KMS-11 (cell line): ENCODE results near the gene EPHB2.
A peak's percentile ranks its signal among the peaks of the same experiment; 100 is the strongest.

Source experiments
- H2AFZ ChIP-seq: fragments of 200-600 bp; sonication (generic); 2 replicates; pipeline ENCODE4 v1.6.1; 2016; ENCODE audit warnings: antibody characterized with exemption, mixed run types, low read depth
- H3K27ac ChIP-seq: fragments of 200-600 bp; sonication (generic); 2 replicates; pipeline ENCODE4 v1.6.1; 2016; ENCODE audit warnings: mild to moderate bottlenecking, mixed run types
- H3K27me3 ChIP-seq: fragments of 200-600 bp; sonication (generic); 2 replicates; pipeline ENCODE4 v1.6.1; 2017; ENCODE audit warnings: mild to moderate bottlenecking, low read depth, mixed run types, moderate library complexity; ENCODE audit not compliant: insufficient read depth
- H3K36me3 ChIP-seq: fragments of 200-600 bp; sonication (generic); 2 replicates; pipeline ENCODE4 v1.6.1; 2017; ENCODE audit warnings: mild to moderate bottlenecking, mixed run types; ENCODE audit not compliant: insufficient read depth
- H3K4me1 ChIP-seq: fragments of 200-600 bp; sonication (generic); 2 replicates; pipeline ENCODE4 v1.6.1; 2016; ENCODE audit warnings: mild to moderate bottlenecking, low read depth, mixed run types; ENCODE audit not compliant: poor library complexity, severe bottlenecking
- H3K4me2 ChIP-seq: fragments of 200-600 bp; sonication (generic); 2 replicates; pipeline ENCODE4 v1.7.0; 2016; ENCODE audit warnings: mild to moderate bottlenecking, mixed run types
- H3K4me3 ChIP-seq: fragments of 200-600 bp; sonication (generic); IDR thresholded peaks from 2 replicates; pipeline ENCODE4 v1.6.1; 2017; ENCODE audit warnings: low read depth, low read length, mixed read lengths; ENCODE audit not compliant: insufficient read depth
- H3K79me2 ChIP-seq: fragments of 200-600 bp; sonication (generic); 2 replicates; pipeline ENCODE4 v1.6.1; 2016; ENCODE audit warnings: low read depth, mixed run types; ENCODE audit not compliant: insufficient read depth
- H3K9ac ChIP-seq: fragments of 200-600 bp; sonication (generic); 2 replicates; pipeline ENCODE4 v1.6.1; 2016; ENCODE audit warnings: mild to moderate bottlenecking, mixed run types
- H4K20me1 ChIP-seq: fragments of 200-600 bp; sonication (generic); 2 replicates; pipeline ENCODE4 v1.6.1; 2016; ENCODE audit warnings: mild to moderate bottlenecking, mixed run types; ENCODE audit not compliant: insufficient read depth
- TF ChIP-seq, protein P1 (sequence below): fragments of 200-600 bp; sonication (generic); conservative IDR thresholded peaks from 2 replicates; pipeline ENCODE4 v1.6.1; 2017; ENCODE audit warnings: low read depth, mild to moderate bottlenecking, antibody characterized with exemption, low read length, moderate library complexity, mixed read lengths

The EPHB2 gene

GRCh38 chr1:22710701-22711049 is at the start of gene EPHB2:
EPHB2 (plus strand) TSS chr1:22710839; CDS start chr1:22710983, 144 bp downstream.
- peaks cover 77% of the 10 kb centered on the region for H3K27me3 ChIP-seq
- no peak within 1 kb of the TSS for H3K27ac ChIP-seq
- H2AFZ ChIP-seq: peak within 1 kb of the TSS; percentile 11; the same call in 1 of the 2 replicates
- no peak within 1 kb of the TSS for H3K9ac ChIP-seq
- no peaks in the 10 kb centered on the region for H3K79me2 ChIP-seq
- no peaks in the 10 kb centered on the region for H4K20me1 ChIP-seq
- peak within 1 kb of the TSS; percentile 58 for H3K4me2 ChIP-seq
- peaks cover 16% of the 10 kb centered on the region for H3K4me1 ChIP-seq
- no peaks in the 10 kb centered on the region for H3K36me3 ChIP-seq
- TF ChIP-seq, protein P1, sequence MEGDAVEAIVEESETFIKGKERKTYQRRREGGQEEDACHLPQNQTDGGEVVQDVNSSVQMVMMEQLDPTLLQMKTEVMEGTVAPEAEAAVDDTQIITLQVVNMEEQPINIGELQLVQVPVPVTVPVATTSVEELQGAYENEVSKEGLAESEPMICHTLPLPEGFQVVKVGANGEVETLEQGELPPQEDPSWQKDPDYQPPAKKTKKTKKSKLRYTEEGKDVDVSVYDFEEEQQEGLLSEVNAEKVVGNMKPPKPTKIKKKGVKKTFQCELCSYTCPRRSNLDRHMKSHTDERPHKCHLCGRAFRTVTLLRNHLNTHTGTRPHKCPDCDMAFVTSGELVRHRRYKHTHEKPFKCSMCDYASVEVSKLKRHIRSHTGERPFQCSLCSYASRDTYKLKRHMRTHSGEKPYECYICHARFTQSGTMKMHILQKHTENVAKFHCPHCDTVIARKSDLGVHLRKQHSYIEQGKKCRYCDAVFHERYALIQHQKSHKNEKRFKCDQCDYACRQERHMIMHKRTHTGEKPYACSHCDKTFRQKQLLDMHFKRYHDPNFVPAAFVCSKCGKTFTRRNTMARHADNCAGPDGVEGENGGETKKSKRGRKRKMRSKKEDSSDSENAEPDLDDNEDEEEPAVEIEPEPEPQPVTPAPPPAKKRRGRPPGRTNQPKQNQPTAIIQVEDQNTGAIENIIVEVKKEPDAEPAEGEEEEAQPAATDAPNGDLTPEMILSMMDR: no peak
- H3K4me3 ChIP-seq: no peak within 1 kb of the TSS

DNA sequence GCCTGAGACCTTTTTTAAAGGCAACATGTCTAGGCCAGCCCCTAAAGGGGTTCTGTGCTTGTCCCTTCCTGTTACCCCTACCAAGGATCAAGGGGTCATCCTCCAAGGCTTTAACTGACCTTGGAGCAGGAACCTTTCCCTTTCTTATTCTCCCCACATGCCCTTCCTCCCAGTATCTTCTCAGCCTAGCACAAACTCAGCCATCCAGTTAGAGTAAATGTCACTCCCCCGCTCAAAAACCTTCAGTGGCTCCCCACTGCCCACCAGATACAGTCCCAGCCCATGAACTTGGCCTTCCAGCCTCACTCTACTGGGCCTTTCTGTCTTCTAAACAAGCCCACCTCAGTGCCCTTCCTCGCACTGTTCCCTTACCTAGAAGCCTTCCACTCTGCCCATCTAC is 48.8 kb upstream of the EPHB2 start:
- no peaks in the 10 kb centered on the region for H3K4me1 ChIP-seq

DNA sequence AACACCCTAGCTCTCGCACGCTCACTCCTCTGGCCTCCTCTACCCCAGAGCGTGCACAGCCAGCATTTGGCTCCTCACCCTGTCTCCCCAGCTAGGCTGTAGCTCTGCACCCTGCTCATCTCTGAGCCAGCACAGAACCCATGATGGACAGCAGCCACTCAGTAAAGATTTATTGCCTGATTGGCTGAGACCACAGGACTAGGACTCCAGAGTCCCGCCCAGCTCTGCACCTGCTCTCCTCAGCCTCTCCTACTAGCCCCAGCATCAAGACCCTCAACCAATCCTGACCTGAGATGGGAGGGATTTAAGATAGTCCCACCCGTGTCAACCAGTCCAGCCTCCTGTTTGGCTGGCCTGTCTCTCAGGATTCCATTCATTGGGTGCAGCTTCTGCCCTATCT is 48.3 kb upstream of the EPHB2 start:
- no peak overlapping the region for H3K4me3 ChIP-seq
- no peaks in the 10 kb centered on the region for H3K4me1 ChIP-seq
- TF ChIP-seq, protein P1: no peak
- H3K4me2 ChIP-seq: no peak overlapping the region
- no peaks in the 10 kb centered on the region for H4K20me1 ChIP-seq
- H3K27me3 ChIP-seq: peaks cover 74% of the 10 kb centered on the region
- H3K79me2 ChIP-seq: no peaks in the 10 kb centered on the region
- H2AFZ ChIP-seq: no peak overlapping the region
- H3K27ac ChIP-seq: no peak overlapping the region
- H3K9ac ChIP-seq: no peak overlapping the region
- no peaks in the 10 kb centered on the region for H3K36me3 ChIP-seq

More for the DNA sequence above, 48.8 kb upstream of the EPHB2 start:
- H3K79me2 ChIP-seq: no peaks in the 10 kb centered on the region
- no peak overlapping the region for H3K4me3 ChIP-seq
- TF ChIP-seq, protein P1: no peak
- H3K4me2 ChIP-seq: no peak overlapping the region
- H3K27me3 ChIP-seq: peaks cover 74% of the 10 kb centered on the region
- no peak overlapping the region for H3K9ac ChIP-seq
- no peaks in the 10 kb centered on the region for H3K36me3 ChIP-seq
- no peak overlapping the region for H2AFZ ChIP-seq
- no peaks in the 10 kb centered on the region for H4K20me1 ChIP-seq
- no peak overlapping the region for H3K27ac ChIP-seq

DNA sequence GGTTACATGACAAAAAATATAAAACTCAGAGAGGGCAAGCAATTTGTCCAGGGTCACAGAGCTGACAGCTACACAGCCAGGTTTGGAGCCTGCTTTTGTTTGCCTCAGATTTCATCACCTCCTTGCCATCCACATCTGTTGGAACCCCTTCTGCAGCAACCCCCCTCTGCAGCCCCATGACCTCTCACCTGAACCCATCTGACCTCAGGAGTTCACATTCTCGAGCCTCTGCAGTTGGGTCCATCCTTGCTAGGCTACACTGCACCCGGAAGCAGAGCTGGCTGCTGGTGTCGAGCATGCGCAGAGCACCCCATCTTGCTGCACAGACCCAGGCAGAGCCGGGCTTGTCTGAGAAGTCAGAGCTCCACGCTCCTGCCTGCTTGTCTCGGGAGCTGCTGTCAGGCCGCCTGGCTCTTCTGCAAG is 47.6 kb upstream of the EPHB2 start:
- H3K4me2 ChIP-seq: no peak overlapping the region
- no peaks in the 10 kb centered on the region for H3K4me1 ChIP-seq
- H2AFZ ChIP-seq: no peak overlapping the region
- no peak overlapping the region for H3K9ac ChIP-seq
- TF ChIP-seq, protein P1: no peak
- no peaks in the 10 kb centered on the region for H4K20me1 ChIP-seq
- H3K36me3 ChIP-seq: no peaks in the 10 kb centered on the region
- no peak overlapping the region for H3K27ac ChIP-seq
- H3K4me3 ChIP-seq: no peak overlapping the region
- peaks cover 72% of the 10 kb centered on the region for H3K27me3 ChIP-seq
- no peaks in the 10 kb centered on the region for H3K79me2 ChIP-seq
